Cardiac fibroblast (primary cell): ENCODE data around the gene SLC22A17.
"Not testable (repeated sequence)": the region's sequence is repeated elsewhere in the genome, so short reads cannot be mapped to it uniquely, and the experiment has no call there.

Experiments
- DNase-seq, 2 donors: peaks; one replicate each; pipeline versions ENCODE4 v3.0.0 to v3.0.0-alpha.2; 2010; ENCODE audit warnings: low read depth in 2 of 2
- H3K4me3 ChIP-seq, 2 donors: replicated peaks in 1 of 2; 1 replicate in 1 of 2; 2 replicates in 1 of 2; pipeline ENCODE4 v1.5.1; 2011; ENCODE audit warnings: low read depth in 2 of 2, low read length in 2 of 2, mild to moderate bottlenecking in 2 of 2, moderate library complexity in 1 of 2
- CTCF ChIP-seq: IDR thresholded peaks from one replicate; pipeline ENCODE4 v1.5.1; 2011; ENCODE audit warnings: low read depth, mild to moderate bottlenecking, low read length, inconsistent platforms

The SLC22A17 gene

GRCh38 chr14:23352506-23353432, at the start of gene SLC22A17:
SLC22A17 (minus strand) TSS chr14:23352887.
- no peak for TF ChIP-seq CTCF
- peak within 1 kb of the TSS; percentile 66 to 67 for H3K4me3 ChIP-seq
- peak; percentile 84 to 85 for DNase-seq

- no peak for DNase-seq
- no peak for TF ChIP-seq CTCF
These were observed 48.6 kb upstream of the SLC22A17 start for GRCh38 chr14:23401291-23401690.

GRCh38 chr14:23400496-23401149, 47.9 kb upstream of the SLC22A17 start:
- DNase-seq, H3K4me3 ChIP-seq: not testable (repeated sequence)

More at GRCh38 chr14:23401291-23401690, 48.6 kb upstream of the SLC22A17 start:
- no peak overlapping the region for H3K4me3 ChIP-seq

GRCh38 chr14:23399591-23399990, 46.9 kb upstream of the SLC22A17 start:
- H3K4me3 ChIP-seq = no peak overlapping the region
- DNase-seq = no peak
- TF ChIP-seq CTCF = no peak

- no peak for TF ChIP-seq CTCF
- DNase-seq = no peak
- H3K4me3 ChIP-seq = no peak overlapping the region
These were observed 46.4 kb upstream of the SLC22A17 start for GRCh38 chr14:23399136-23399535.

- H3K4me3 ChIP-seq = no peak overlapping the region
- TF ChIP-seq CTCF = no peak
- DNase-seq = no peak
These were observed 45.7 kb upstream of the SLC22A17 start for GRCh38 chr14:23398348-23398747.

GRCh38 chr14:23396781-23397407, 44.2 kb upstream of the SLC22A17 start:
- H3K4me3 ChIP-seq = no peak overlapping the region
- no peak for TF ChIP-seq CTCF
- no peak for DNase-seq
